ENCODE results near the gene NMUR1.
"Not testable (repeated sequence)": the region's sequence is repeated elsewhere in the genome, so short reads cannot be mapped to it uniquely, and the experiment has no call there.

DNA sequence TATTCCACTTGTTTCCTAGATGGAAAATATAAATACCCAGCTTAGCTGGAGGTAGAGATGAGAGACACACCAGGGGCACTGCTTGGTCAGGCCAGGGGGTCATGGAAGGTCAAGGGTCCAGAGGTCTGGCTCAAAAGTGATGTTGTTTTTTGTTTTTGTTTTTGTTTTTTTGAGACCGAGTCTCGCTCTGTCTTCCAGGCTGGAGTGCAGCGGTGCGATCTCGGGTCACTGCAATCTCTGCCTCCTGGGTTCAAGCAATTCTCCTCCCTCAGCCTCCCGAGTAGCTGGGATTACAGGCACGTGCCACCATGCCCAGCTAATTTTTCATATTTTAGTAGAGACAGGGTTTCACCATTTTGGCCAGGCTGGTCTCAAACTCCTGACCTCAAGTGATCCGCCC lies 26.3 kb upstream of the NMUR1 start:
- not testable (repeated sequence) for TF ChIP-seq CTCF (IDR thresholded peaks at IDR 0.05; ENCODE audit: low read length); EZH2 (IDR thresholded peaks at IDR 0.05; ENCODE audit: borderline replicate concordance, low read length)

Data from OCI-LY1 (cell line).